GM12878 (cell line): ENCODE data around the gene DNAAF1. TPM values are rescaled to one million over a fixed set of nuclear protein-coding genes. Genes with fewer than 3 reads are reported as not detected.

ENCODE experiments used
- ATAC-seq: fragments of 200-7000 bp; cut with Tn5 transposase; 3 replicates; pipeline ENCODE4 v1.9.1; 2020; ENCODE audit warnings: mild to moderate bottlenecking, moderate library complexity
- BruUV-seq: library from RNA; stranded (reverse); fragments of 400-500 nt; replicated peaks from 2 replicates; lab custom pipeline; 2021; lab: Mats Ljungman, UMichigan
- CTCF ChIA-PET: fragments of 300-600 bp; sonication (Branson Sonifier 250); formaldehyde crosslinking; extraction: SDS; loops from one replicate; lab custom pipeline; 2021; ENCODE audit warnings: inconsistent platforms; lab: Yijun Ruan, JAX
- POLR2A ChIA-PET: fragments of 350-600 bp; formaldehyde crosslinking; extraction: SDS; loops from one replicate; lab custom pipeline; 2021; ENCODE audit warnings: inconsistent platforms; lab: Charles Lee
- RAD21 ChIA-PET: fragments of 300-600 bp; sonication (Branson Sonifier 250); formaldehyde crosslinking; loops from one replicate; lab custom pipeline; 2023; ENCODE audit warnings: antibody characterized with exemption; ENCODE audit not compliant: unreplicated experiment; lab: Charles Lee
- SMC1A ChIA-PET: fragments of 300-600 bp; sonication (Branson Sonifier 250); formaldehyde crosslinking; loops from one replicate; lab custom pipeline; 2023; ENCODE audit not compliant: unreplicated experiment, uncharacterized antibody; lab: Charles Lee
- DNase-seq: peaks from one replicate; pipeline ENCODE4 v3.0.0-alpha.2; 2011; ENCODE audit warnings: low read depth, low spot score
- FAIRE-seq: peaks from 3 replicates; lab custom pipeline; 2011; peaks lifted over from hg19 to GRCh38; lab: Jason Lieb, UNC
- H2AFZ ChIP-seq: 2 replicates; pipeline ENCODE4 v1.6.0; 2011; ENCODE audit warnings: low read depth, low read length, control low read depth; ENCODE audit not compliant: control insufficient read depth
- H3K27ac ChIP-seq: 2 replicates; pipeline ENCODE4 v1.5.1; 2011; ENCODE audit warnings: control low read depth; ENCODE audit not compliant: control insufficient read depth, insufficient read depth
- H3K27me3 ChIP-seq, 2 experiments: replicated peaks in 1 of 2; 2 replicates each; pipeline versions ENCODE4 v1.6.0 to v1.6.1; 2011; ENCODE audit warnings: low read length in 1 of 2; ENCODE audit not compliant: control insufficient read depth in 2 of 2, insufficient read depth in 2 of 2
- H3K36me3 ChIP-seq, 2 experiments: 2 replicates each; pipeline ENCODE4 v1.5.1; 2011; ENCODE audit warnings: low read length in 1 of 2; ENCODE audit not compliant: control insufficient read depth in 2 of 2, insufficient read depth in 2 of 2
- H3K4me1 ChIP-seq: 2 replicates; pipeline ENCODE4 v1.6.1; 2011; ENCODE audit warnings: mild to moderate bottlenecking, low read length, moderate library complexity, mixed read lengths; ENCODE audit not compliant: control insufficient read depth, insufficient read depth
- H3K4me2 ChIP-seq: 2 replicates; pipeline ENCODE4 v1.6.0; 2011; ENCODE audit warnings: control low read depth; ENCODE audit not compliant: control insufficient read depth, insufficient read depth
- H3K4me3 ChIP-seq: fragments of 200-600 bp; sonication (generic); 2 replicates; pipeline ENCODE4 v1.5.1; 2016
- H3K79me2 ChIP-seq: 2 replicates; pipeline ENCODE4 v1.6.0; 2011; ENCODE audit warnings: low read length; ENCODE audit not compliant: control insufficient read depth, insufficient read depth
- H3K9ac ChIP-seq: 2 replicates; pipeline ENCODE4 v1.8.0; 2011; ENCODE audit warnings: low read length, control low read depth, mixed read lengths; ENCODE audit not compliant: control insufficient read depth, insufficient read depth
- H3K9me3 ChIP-seq: replicated peaks from 3 replicates; pipeline ENCODE4 v1.5.1; 2011; ENCODE audit warnings: mild to moderate bottlenecking, low read length; ENCODE audit not compliant: control insufficient read depth, insufficient read depth
- H4K20me1 ChIP-seq: 2 replicates; pipeline ENCODE4 v1.6.0; 2011; ENCODE audit not compliant: control insufficient read depth, insufficient read depth
- ATF7 ChIP-seq: fragments of 450-650 bp; IDR thresholded peaks from 2 replicates; pipeline ENCODE4 v1.6.1; 2016; ENCODE audit warnings: low read depth, mild to moderate bottlenecking
- BACH1 ChIP-seq: fragments of 450-650 bp; IDR thresholded peaks from 2 replicates; pipeline ENCODE4 v1.6.1; 2017; ENCODE audit warnings: mild to moderate bottlenecking, borderline replicate concordance
- CBFB ChIP-seq: IDR thresholded peaks from 2 replicates; pipeline ENCODE4 v1.6.1; 2016; ENCODE audit warnings: antibody characterized with exemption, low read depth
- HDAC6 ChIP-seq: fragments of 200-600 bp; sonication (generic); IDR thresholded peaks from one replicate; pipeline ENCODE4 v1.8.0; 2017; ENCODE audit warnings: antibody characterized with exemption; ENCODE audit not compliant: unreplicated experiment
- IRF4 ChIP-seq: IDR thresholded peaks from 2 replicates; pipeline ENCODE4 v1.6.1; 2011; ENCODE audit warnings: low read depth, low read length
- JUNB ChIP-seq: IDR thresholded peaks from 2 replicates; pipeline ENCODE4 v1.6.1; 2016; ENCODE audit warnings: antibody characterized with exemption, mild to moderate bottlenecking
- NR2F1 ChIP-seq: fragments of 450-650 bp; conservative IDR thresholded peaks from 2 replicates; pipeline ENCODE4 v1.6.1; 2017; ENCODE audit warnings: mild to moderate bottlenecking
- RB1 ChIP-seq: fragments of 450-650 bp; formaldehyde crosslinking; IDR thresholded peaks from 2 replicates; pipeline ENCODE4 v1.6.1; 2017; ENCODE audit warnings: mild to moderate bottlenecking, borderline replicate concordance
- RELB ChIP-seq: fragments of 450-650 bp; IDR thresholded peaks from 2 replicates; pipeline ENCODE4 v1.6.1; 2017; ENCODE audit warnings: low read depth, mild to moderate bottlenecking, moderate library complexity
- STAT1 ChIP-seq: fragments of 450-650 bp; conservative IDR thresholded peaks from 2 replicates; pipeline ENCODE4 v1.6.1; 2014; ENCODE audit warnings: antibody characterized with exemption, mild to moderate bottlenecking
- YBX1 ChIP-seq: fragments of 450-650 bp; IDR thresholded peaks from 2 replicates; pipeline ENCODE4 v1.6.1; 2016; ENCODE audit warnings: antibody characterized with exemption
- ZNF274 ChIP-seq: IDR thresholded peaks from one replicate; pipeline ENCODE4 v1.8.0; 2011; ENCODE audit not compliant: insufficient read length, insufficient read depth
- WGBS: methylation state at CpG from one replicate; pipeline ENCODE4 v1.1.6; 2016; ENCODE audit warnings: low lambda C conversion rate; ENCODE audit not compliant: insufficient replicate concordance, insufficient coverage; ENCODE audit errors: missing lambda C conversion rate; 5-methylcytosine and 5-hydroxymethylcytosine counted together
- in situ Hi-C: fragments of 300-500 bp; cut with MboI; formaldehyde crosslinking; loops from 9 replicates; pipeline ENCODE4 v1.14.3; 2018; ENCODE audit warnings: mixed read lengths
- intact Hi-C: fragments of 100-400 bp; cut with micrococcal nuclease; formaldehyde crosslinking; loops from one replicate; pipeline ENCODE4 v1.14.2; 2022; ENCODE audit not compliant: unreplicated experiment
- polyA plus RNA-seq, 11 experiments: library from polyadenylated mRNA; depleted of rRNA in 4 of 11; unstranded in 6 of 11; stranded (reverse) in 5 of 11; fragments of >200 nt; fragmentation: Nextera tagmentation in 4 of 11; fragmentation: Illumina TruSeq in 1 of 11; extraction: Ambion mirVana in 4 of 11; extraction: Trizol in 1 of 11; gene quantifications; 1 replicate in 1 of 11; 2 replicates in 10 of 11; pipeline versions ENCODE4 v1.2.1 to v1.2.3, GENCODE V29; 2011 to 2016; ENCODE audit warnings: inconsistent platforms in 2 of 11, missing spikeins in 2 of 11, low read depth in 1 of 11
- total RNA-seq, 4 experiments: library from RNA; depleted of rRNA in 3 of 4; stranded (reverse); fragments of >200 nt in 3 of 4; fragmentation: Illumina TruSeq in 1 of 4; extraction: Trizol in 1 of 4; gene quantifications; 2 replicates each; pipeline versions ENCODE4 v1.2.1 to v1.2.3, GENCODE V29; 2013 to 2021
- TF ChIP-seq, protein P1 (sequence below), 3 experiments: IDR thresholded peaks in 2 of 3; conservative IDR thresholded peaks in 1 of 3; 2 replicates each; pipeline ENCODE4 v1.5.1; 2011; ENCODE audit warnings: low read depth in 3 of 3, low read length in 3 of 3, mild to moderate bottlenecking in 3 of 3, control low read depth in 2 of 3, moderate library complexity in 2 of 3, inconsistent platforms in 1 of 3, mixed read lengths in 1 of 3; ENCODE audit not compliant: control insufficient read depth in 2 of 3, insufficient read depth in 1 of 3; ENCODE audit errors: extremely low read depth in 1 of 3
- TF ChIP-seq, protein P2 (sequence below): fragments of 450-650 bp; IDR thresholded peaks from 2 replicates; pipeline ENCODE4 v1.6.1; 2017; ENCODE audit warnings: mild to moderate bottlenecking
- TF ChIP-seq, protein P3 (sequence below): fragments of 450-650 bp; IDR thresholded peaks from 2 replicates; pipeline ENCODE4 v1.6.1; 2016; ENCODE audit warnings: mild to moderate bottlenecking
- TF ChIP-seq, protein P4 (sequence below): fragments of 450-650 bp; IDR thresholded peaks from 2 replicates; pipeline ENCODE4 v1.6.1; 2017; ENCODE audit warnings: borderline replicate concordance

DNAAF1 gene
- total and polyA plus RNA-seq, 10 of the 15 experiments (the other 5 are each of a cell fraction or from before 2014, with no cell fraction given): 0.02 to 0.76 (median 0.08) TPM; not detected in 6

GRCh38 chr16:84110527-84110926 is 34.6 kb upstream of the DNAAF1 start (continued):
- TF ChIP-seq IRF4: no peak
- TF ChIP-seq ZNF274: no peak

DNA sequence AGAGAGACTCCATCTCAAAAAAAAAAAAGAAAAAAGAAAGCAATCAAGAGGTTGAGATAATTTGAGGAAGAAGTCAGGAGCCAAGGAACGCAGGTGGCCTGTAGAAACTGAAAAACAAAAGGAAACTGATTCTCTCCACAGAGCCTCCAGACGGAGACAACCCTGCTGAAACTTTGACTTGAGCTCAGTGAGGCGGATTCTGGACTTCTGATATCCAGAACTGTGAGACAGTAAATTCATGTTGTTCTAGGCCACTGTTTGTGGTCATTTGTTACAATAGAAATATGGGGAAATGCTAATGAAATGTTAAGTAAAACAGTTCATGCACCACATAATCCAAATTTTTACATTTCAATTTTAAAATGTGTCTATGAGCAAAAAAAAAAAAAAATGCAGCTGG is 33.6 kb upstream of the DNAAF1 start:
- Histone ChIP-seq H3K27me3 (no peaks in the 10 kb centered on the region), H3K9me3 (no peaks in the 10 kb centered on the region), H2AFZ (no peak overlapping the region), H3K4me1 (peaks cover 20% of the 10 kb centered on the region), H3K79me2 (peaks cover 61% of the 10 kb centered on the region), H3K4me3 (peak overlapping the region; percentile 26; the same call in 1 of the 2 replicates), H3K36me3 (no peaks in the 10 kb centered on the region), H3K27ac (no peak overlapping the region), H3K4me2 (0 out of 2 replicates have a peak overlapping the region, but pooled peaks have one; percentile 45), H4K20me1 (0 out of 2 replicates have a peak, but pooled peaks cover 4% of the 10 kb centered on the region), H3K9ac (no peak overlapping the region)
- 23% methylated on average over 3 of the region's 3 CpGs for WGBS
- ChIA-PET POLR2A (no interaction called here), SMC1A (no interaction called here), RAD21 (no interaction called here), CTCF (interaction anchor here (0.6 to 6.7 kb wide), 4 partner anchors 11 to 140 kb away, joined by 3 to 58 read pairs (median 3); partner anchors contain the start of gene TAF1C)
- DNase-seq: no peak
- FAIRE-seq: peak; percentile 18
- intact Hi-C loops: no loop called here
- in situ Hi-C loops: no loop called here
- peak; percentile 18; the same call in 2 of the 3 replicates for ATAC-seq
- BruUV-seq: no TSS peak
- TF ChIP-seq, protein P1, sequence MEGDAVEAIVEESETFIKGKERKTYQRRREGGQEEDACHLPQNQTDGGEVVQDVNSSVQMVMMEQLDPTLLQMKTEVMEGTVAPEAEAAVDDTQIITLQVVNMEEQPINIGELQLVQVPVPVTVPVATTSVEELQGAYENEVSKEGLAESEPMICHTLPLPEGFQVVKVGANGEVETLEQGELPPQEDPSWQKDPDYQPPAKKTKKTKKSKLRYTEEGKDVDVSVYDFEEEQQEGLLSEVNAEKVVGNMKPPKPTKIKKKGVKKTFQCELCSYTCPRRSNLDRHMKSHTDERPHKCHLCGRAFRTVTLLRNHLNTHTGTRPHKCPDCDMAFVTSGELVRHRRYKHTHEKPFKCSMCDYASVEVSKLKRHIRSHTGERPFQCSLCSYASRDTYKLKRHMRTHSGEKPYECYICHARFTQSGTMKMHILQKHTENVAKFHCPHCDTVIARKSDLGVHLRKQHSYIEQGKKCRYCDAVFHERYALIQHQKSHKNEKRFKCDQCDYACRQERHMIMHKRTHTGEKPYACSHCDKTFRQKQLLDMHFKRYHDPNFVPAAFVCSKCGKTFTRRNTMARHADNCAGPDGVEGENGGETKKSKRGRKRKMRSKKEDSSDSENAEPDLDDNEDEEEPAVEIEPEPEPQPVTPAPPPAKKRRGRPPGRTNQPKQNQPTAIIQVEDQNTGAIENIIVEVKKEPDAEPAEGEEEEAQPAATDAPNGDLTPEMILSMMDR (IDR thresholded peaks at IDR 0.05 in 2 of 3, conservative IDR thresholded peaks at IDR 0.05 in 1 of 3; ENCODE audit: control insufficient read depth in 2 of 3, extremely low read depth in 1 of 3, insufficient read depth in 1 of 3, low read depth in 3 of 3, low read length in 3 of 3): no peak
- TF ChIP-seq JUNB (no peak), RB1 (no peak), ATF7 (no peak), IRF4 (no peak), RELB (no peak), STAT1 (no peak), YBX1 (no peak), NR2F1 (no peak), HDAC6 (no peak), BACH1 (no peak), CBFB (no peak)
- TF ChIP-seq, protein P2, sequence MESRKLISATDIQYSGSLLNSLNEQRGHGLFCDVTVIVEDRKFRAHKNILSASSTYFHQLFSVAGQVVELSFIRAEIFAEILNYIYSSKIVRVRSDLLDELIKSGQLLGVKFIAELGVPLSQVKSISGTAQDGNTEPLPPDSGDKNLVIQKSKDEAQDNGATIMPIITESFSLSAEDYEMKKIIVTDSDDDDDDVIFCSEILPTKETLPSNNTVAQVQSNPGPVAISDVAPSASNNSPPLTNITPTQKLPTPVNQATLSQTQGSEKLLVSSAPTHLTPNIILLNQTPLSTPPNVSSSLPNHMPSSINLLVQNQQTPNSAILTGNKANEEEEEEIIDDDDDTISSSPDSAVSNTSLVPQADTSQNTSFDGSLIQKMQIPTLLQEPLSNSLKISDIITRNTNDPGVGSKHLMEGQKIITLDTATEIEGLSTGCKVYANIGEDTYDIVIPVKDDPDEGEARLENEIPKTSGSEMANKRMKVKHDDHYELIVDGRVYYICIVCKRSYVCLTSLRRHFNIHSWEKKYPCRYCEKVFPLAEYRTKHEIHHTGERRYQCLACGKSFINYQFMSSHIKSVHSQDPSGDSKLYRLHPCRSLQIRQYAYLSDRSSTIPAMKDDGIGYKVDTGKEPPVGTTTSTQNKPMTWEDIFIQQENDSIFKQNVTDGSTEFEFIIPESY: no peak
- TF ChIP-seq, protein P3, sequence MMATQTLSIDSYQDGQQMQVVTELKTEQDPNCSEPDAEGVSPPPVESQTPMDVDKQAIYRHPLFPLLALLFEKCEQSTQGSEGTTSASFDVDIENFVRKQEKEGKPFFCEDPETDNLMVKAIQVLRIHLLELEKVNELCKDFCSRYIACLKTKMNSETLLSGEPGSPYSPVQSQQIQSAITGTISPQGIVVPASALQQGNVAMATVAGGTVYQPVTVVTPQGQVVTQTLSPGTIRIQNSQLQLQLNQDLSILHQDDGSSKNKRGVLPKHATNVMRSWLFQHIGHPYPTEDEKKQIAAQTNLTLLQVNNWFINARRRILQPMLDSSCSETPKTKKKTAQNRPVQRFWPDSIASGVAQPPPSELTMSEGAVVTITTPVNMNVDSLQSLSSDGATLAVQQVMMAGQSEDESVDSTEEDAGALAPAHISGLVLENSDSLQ: no peak
- TF ChIP-seq, protein P4, sequence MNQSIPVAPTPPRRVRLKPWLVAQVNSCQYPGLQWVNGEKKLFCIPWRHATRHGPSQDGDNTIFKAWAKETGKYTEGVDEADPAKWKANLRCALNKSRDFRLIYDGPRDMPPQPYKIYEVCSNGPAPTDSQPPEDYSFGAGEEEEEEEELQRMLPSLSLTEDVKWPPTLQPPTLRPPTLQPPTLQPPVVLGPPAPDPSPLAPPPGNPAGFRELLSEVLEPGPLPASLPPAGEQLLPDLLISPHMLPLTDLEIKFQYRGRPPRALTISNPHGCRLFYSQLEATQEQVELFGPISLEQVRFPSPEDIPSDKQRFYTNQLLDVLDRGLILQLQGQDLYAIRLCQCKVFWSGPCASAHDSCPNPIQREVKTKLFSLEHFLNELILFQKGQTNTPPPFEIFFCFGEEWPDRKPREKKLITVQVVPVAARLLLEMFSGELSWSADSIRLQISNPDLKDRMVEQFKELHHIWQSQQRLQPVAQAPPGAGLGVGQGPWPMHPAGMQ: no peak
